BLaER1 (cell line): ENCODE data around the gene FRRS1L.

ENCODE experiments used
- H3K27ac ChIP-seq: shearing (Covaris generic); formaldehyde crosslinking; 2 replicates; pipeline ENCODE4 v1.8.1; 2022
- H3K27me3 ChIP-seq: shearing (Covaris generic); formaldehyde crosslinking; 2 replicates; pipeline ENCODE4 v1.8.1; 2022
- H3K36me3 ChIP-seq: shearing (Covaris generic); formaldehyde crosslinking; 2 replicates; pipeline ENCODE4 v1.8.1; 2022
- H3K4me1 ChIP-seq: shearing (Covaris generic); formaldehyde crosslinking; 2 replicates; pipeline ENCODE4 v1.8.1; 2022
- H3K4me2 ChIP-seq: shearing (Covaris generic); formaldehyde crosslinking; 2 replicates; pipeline ENCODE4 v1.8.1; 2022
- H3K4me3 ChIP-seq: shearing (Covaris generic); formaldehyde crosslinking; 2 replicates; pipeline ENCODE4 v1.8.1; 2022
- H3K9ac ChIP-seq: shearing (Covaris generic); formaldehyde crosslinking; 2 replicates; pipeline ENCODE4 v1.8.1; 2022
- H3K9me3 ChIP-seq: shearing (Covaris generic); formaldehyde crosslinking; 2 replicates; pipeline ENCODE4 v1.8.1; 2022
- H4K20me1 ChIP-seq: shearing (Covaris generic); formaldehyde crosslinking; 2 replicates; pipeline ENCODE4 v1.8.1; 2022
- Cebpa-rat ChIP-seq: shearing (Covaris generic); IDR thresholded peaks from 2 replicates; pipeline ENCODE4 v1.8.1; 2022

FRRS1L gene

GRCh38 chr9:109161471-109161870 is 5.6 kb downstream of the FRRS1L start:
- 0 out of 2 replicates have a peak, but pooled peaks cover 9% of the 10 kb centered on the region for H3K9me3 ChIP-seq
- H3K4me3 ChIP-seq: no peak overlapping the region
- H3K4me1 ChIP-seq: peaks cover 34% of the 10 kb centered on the region
- H3K27ac ChIP-seq: no peak overlapping the region
- no peak for TF ChIP-seq Cebpa-rat
- peak overlapping the region; percentile 49 for H3K4me2 ChIP-seq
- no peaks in the 10 kb centered on the region for H3K27me3 ChIP-seq
- no peak overlapping the region for H3K9ac ChIP-seq
- H4K20me1 ChIP-seq: no peaks in the 10 kb centered on the region
- H3K36me3 ChIP-seq: no peaks in the 10 kb centered on the region

- Histone ChIP-seq H3K27ac (no peak overlapping the region), H3K4me1 (peaks cover 41% of the 10 kb centered on the region), H3K4me2 (no peak overlapping the region)
These were observed 7.5 kb downstream of the FRRS1L start for GRCh38 chr9:109159583-109159982.

GRCh38 chr9:109158651-109159050 is 8.4 kb downstream of the FRRS1L start:
- Histone ChIP-seq H3K9ac (no peak overlapping the region), H3K9me3 (peaks cover 6% of the 10 kb centered on the region), H3K36me3 (no peaks in the 10 kb centered on the region), H3K4me2 (no peak overlapping the region), H3K4me1 (peaks cover 32% of the 10 kb centered on the region), H4K20me1 (no peaks in the 10 kb centered on the region), H3K27ac (no peak overlapping the region), H3K27me3 (no peaks in the 10 kb centered on the region), H3K4me3 (no peak overlapping the region)
- TF ChIP-seq Cebpa-rat: no peak

More at GRCh38 chr9:109159583-109159982, 7.5 kb downstream of the FRRS1L start:
- H3K4me3 ChIP-seq: no peak overlapping the region
- H4K20me1 ChIP-seq: no peaks in the 10 kb centered on the region
- no peak overlapping the region for H3K9ac ChIP-seq
- no peak for TF ChIP-seq Cebpa-rat
- no peaks in the 10 kb centered on the region for H3K9me3 ChIP-seq
- H3K27me3 ChIP-seq: no peaks in the 10 kb centered on the region
- no peaks in the 10 kb centered on the region for H3K36me3 ChIP-seq

GRCh38 chr9:109156708-109157107 is 10.3 kb downstream of the FRRS1L start:
- H3K4me1 ChIP-seq: peaks cover 27% of the 10 kb centered on the region
- TF ChIP-seq Cebpa-rat: no peak
- H3K9me3 ChIP-seq: peaks cover 23% of the 10 kb centered on the region
- no peaks in the 10 kb centered on the region for H3K36me3 ChIP-seq
- no peak overlapping the region for H3K27ac ChIP-seq
- no peak overlapping the region for H3K4me3 ChIP-seq
- no peaks in the 10 kb centered on the region for H4K20me1 ChIP-seq
- no peak overlapping the region for H3K4me2 ChIP-seq
- H3K27me3 ChIP-seq: no peaks in the 10 kb centered on the region
- H3K9ac ChIP-seq: no peak overlapping the region

GRCh38 chr9:109150925-109151545 is 16.0 kb downstream of the FRRS1L start:
- H3K27me3 ChIP-seq: no peaks in the 10 kb centered on the region
- no peak overlapping the region for H3K4me2 ChIP-seq
- no peaks in the 10 kb centered on the region for H3K36me3 ChIP-seq
- no peak for TF ChIP-seq Cebpa-rat
- 0 out of 2 replicates have a peak, but pooled peaks cover 3% of the 10 kb centered on the region for H3K4me1 ChIP-seq
- H3K27ac ChIP-seq: no peak overlapping the region
- no peak overlapping the region for H3K9ac ChIP-seq
- no peak overlapping the region for H3K4me3 ChIP-seq
- H4K20me1 ChIP-seq: no peaks in the 10 kb centered on the region
- H3K9me3 ChIP-seq: peaks cover 23% of the 10 kb centered on the region

GRCh38 chr9:109149722-109150121 is 17.3 kb downstream of the FRRS1L start:
- Histone ChIP-seq H3K27me3 (no peaks in the 10 kb centered on the region), H3K4me2 (no peak overlapping the region), H3K9ac (no peak overlapping the region), H3K4me1 (no peaks in the 10 kb centered on the region), H3K27ac (no peak overlapping the region), H3K9me3 (peaks cover 23% of the 10 kb centered on the region), H3K36me3 (no peaks in the 10 kb centered on the region), H3K4me3 (no peak overlapping the region), H4K20me1 (no peaks in the 10 kb centered on the region)
- TF ChIP-seq Cebpa-rat: no peak

GRCh38 chr9:109149089-109149488 is 18.0 kb downstream of the FRRS1L start:
- Histone ChIP-seq H3K36me3 (no peaks in the 10 kb centered on the region), H3K27me3 (no peaks in the 10 kb centered on the region), H3K4me2 (no peak overlapping the region), H3K9me3 (peaks cover 21% of the 10 kb centered on the region), H3K4me3 (no peak overlapping the region), H4K20me1 (no peaks in the 10 kb centered on the region), H3K4me1 (no peaks in the 10 kb centered on the region), H3K27ac (no peak overlapping the region), H3K9ac (no peak overlapping the region)
- no peak for TF ChIP-seq Cebpa-rat

- Histone ChIP-seq H4K20me1 (no peaks in the 10 kb centered on the region), H3K27me3 (no peaks in the 10 kb centered on the region), H3K9me3 (no peaks in the 10 kb centered on the region), H3K4me3 (no peak overlapping the region), H3K9ac (no peak overlapping the region), H3K27ac (no peak overlapping the region), H3K4me2 (no peak overlapping the region), H3K4me1 (no peaks in the 10 kb centered on the region), H3K36me3 (no peaks in the 10 kb centered on the region)
- TF ChIP-seq Cebpa-rat: no peak
These were observed 22.0 kb downstream of the FRRS1L start for GRCh38 chr9:109145051-109145450.

GRCh38 chr9:109143881-109144562 is 23.0 kb downstream of the FRRS1L start:
- Histone ChIP-seq H3K36me3 (no peaks in the 10 kb centered on the region), H3K4me3 (no peak overlapping the region), H3K9me3 (no peaks in the 10 kb centered on the region), H3K27me3 (no peaks in the 10 kb centered on the region), H4K20me1 (no peaks in the 10 kb centered on the region), H3K9ac (no peak overlapping the region), H3K4me2 (no peak overlapping the region), H3K4me1 (no peaks in the 10 kb centered on the region), H3K27ac (no peak overlapping the region)
- no peak for TF ChIP-seq Cebpa-rat

- no peaks in the 10 kb centered on the region for H3K27me3 ChIP-seq
- H4K20me1 ChIP-seq: no peaks in the 10 kb centered on the region
- H3K9me3 ChIP-seq: no peaks in the 10 kb centered on the region
These were observed 25.7 kb downstream of the FRRS1L start for GRCh38 chr9:109141375-109141774.

More at GRCh38 chr9:109141375-109141774, 25.7 kb downstream of the FRRS1L start:
- H3K36me3 ChIP-seq: no peaks in the 10 kb centered on the region
- H3K9ac ChIP-seq: no peak overlapping the region
- H3K27ac ChIP-seq: no peak overlapping the region
- H3K4me1 ChIP-seq: no peaks in the 10 kb centered on the region
- no peak for TF ChIP-seq Cebpa-rat
- no peak overlapping the region for H3K4me3 ChIP-seq
- no peak overlapping the region for H3K4me2 ChIP-seq
